AG04450 (cell line): ENCODE measurements around the gene TNXB. TPM values are rescaled to one million over a fixed set of nuclear protein-coding genes. Genes with fewer than 3 reads are reported as not detected.

Source experiments
- CTCF ChIA-PET: fragments of 300-600, 350-600 bp; formaldehyde crosslinking; extraction: SDS; loops from one replicate; lab custom pipeline; 2022; ENCODE audit warnings: antibody characterized with exemption, inconsistent platforms; lab: Charles Lee
- POLR2A ChIA-PET: fragments of 350-600 bp; formaldehyde crosslinking; extraction: SDS; loops from one replicate; lab custom pipeline; 2021; ENCODE audit warnings: antibody characterized with exemption, inconsistent platforms; lab: Yijun Ruan, JAX
- DNase-seq: peaks from one replicate; pipeline ENCODE4 v3.0.0-alpha.2; 2011; ENCODE audit warnings: low read depth, low spot score
- H3K27ac ChIP-seq: one replicate; pipeline ENCODE4 v1.5.1; 2012; ENCODE audit warnings: low read depth, low read length, control low read depth
- H3K27me3 ChIP-seq: one replicate; pipeline ENCODE4 v1.6.0; 2012; ENCODE audit warnings: low read length; ENCODE audit not compliant: control insufficient read depth, insufficient read depth
- H3K4me3 ChIP-seq: 2 replicates; pipeline ENCODE4 v1.5.1; 2011; ENCODE audit warnings: mild to moderate bottlenecking, low read depth, low read length, control low read depth
- H3K9me3 ChIP-seq: 2 replicates; pipeline ENCODE4 v1.5.1; 2012; ENCODE audit warnings: low read length; ENCODE audit not compliant: control insufficient read depth, insufficient read depth
- CTCF ChIP-seq: IDR thresholded peaks from 2 replicates; pipeline ENCODE4 v1.5.1; 2011; ENCODE audit warnings: low read depth, low read length, control low read depth, inconsistent platforms
- polyA plus RNA-seq: library from polyadenylated mRNA; depleted of rRNA; stranded (reverse); fragments of >200 nt; gene quantifications from 2 replicates; pipeline ENCODE4 v1.2.3, GENCODE V29; 2011

The TNXB gene
- polyA plus RNA-seq, 1 experiment, result 0.35 TPM

DNA sequence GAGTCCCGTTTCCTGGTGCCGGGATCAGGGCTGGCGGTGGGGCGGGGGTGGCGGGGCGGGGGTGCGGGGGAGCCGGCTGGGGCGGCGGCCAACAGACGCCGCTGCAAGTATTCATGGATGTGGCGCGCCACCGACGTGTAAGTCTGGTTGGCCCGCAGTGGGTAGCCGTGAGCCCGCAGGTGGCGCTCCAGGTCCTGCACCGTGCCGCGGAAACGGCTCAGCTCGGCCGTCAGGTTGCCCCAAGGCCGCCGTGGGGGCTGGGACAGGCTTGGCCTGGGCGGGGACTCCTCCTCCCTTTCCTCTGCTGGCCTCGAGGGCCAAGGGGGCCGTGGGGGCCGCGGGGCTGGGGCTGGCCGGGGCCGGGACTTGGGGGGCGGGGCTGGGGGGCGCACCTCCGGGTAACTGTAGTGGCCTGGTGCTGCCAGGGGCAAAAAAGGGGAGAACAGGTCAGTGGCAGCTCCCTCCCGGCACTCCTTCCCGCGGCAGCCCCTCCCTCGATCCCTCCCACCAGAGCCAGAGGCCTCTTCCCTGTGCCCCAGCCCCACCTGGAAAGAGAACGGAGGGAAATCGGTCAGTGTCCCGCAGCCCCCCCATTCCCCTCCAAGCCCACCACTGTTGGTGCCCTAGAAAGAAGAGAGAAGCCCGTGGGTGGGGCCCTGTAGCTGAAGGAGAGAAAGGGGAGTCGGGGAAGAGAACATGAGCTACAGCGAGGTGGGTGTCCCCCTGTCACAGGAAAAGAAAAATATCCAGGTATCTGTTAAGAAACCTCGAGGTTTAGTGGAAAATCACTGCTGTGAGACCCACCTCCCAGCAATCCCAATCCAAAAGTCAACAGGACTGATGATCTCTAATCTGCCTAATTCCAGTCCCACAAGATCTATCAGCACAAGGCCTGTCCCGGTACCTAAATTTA lies 21.3 kb downstream of the TNXB start:
- H3K27me3 ChIP-seq, result peaks cover 70% of the 10 kb centered on the region
- POLR2A ChIA-PET, result no interaction called here

DNA sequence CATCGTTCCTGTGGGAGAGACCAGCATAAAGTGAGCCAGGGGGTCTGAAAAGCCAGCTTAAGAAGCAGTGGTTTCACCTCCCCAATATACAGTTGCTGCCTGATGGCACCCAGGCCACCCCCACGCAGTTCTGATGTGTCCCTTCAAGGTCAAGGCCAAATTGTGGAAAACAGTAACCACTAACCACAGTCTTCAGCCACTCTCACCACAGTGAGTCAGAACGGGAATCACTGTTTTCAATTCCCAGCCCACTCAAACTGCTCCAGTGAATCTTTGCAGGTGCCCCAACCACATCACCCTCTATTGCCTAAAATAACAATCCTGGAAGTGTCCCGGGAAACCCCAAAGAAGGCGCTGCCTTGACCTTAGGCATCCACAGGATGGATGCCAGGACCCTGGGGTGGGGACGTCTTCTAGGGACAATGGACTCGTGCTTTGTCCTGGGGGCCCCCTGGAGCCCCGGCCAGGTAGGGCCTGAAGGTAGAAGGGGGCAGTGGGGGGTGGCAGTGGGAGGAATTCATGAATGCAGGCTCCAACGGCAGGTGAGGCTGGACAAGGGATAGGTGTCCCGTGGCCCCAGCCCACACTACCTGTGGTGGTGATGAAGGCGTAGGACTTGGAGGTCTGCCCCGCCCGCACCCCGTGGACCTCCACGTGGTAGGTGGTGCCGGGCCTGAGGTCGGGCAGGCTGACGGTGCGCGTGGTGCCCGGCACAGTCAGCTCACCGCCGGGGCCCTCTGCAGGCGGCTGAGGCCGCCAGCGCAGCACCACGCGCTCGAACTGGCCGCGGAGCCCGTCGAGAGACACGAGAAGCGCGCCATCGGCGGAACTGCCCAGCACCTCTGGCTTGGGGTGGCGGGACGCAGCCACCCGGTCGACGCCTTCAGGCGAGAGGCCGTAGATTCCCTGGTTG lies 22.2 kb downstream of the TNXB start:
- Histone ChIP-seq H3K27me3 (peaks cover 68% of the 10 kb centered on the region), H3K4me3 (no peak overlapping the region), H3K9me3 (no peaks in the 10 kb centered on the region; the same call in 1 of the 2 replicates), H3K27ac (no peak overlapping the region)
- POLR2A ChIA-PET, result interaction anchor here (0.5 kb wide), 1 partner anchor 147 kb away, joined by 4 read pairs; no protein-coding TSS in a partner anchor
- CTCF ChIA-PET, result interaction anchor here (0.6 to 1.2 kb wide), 3 partner anchors 27 to 500 kb away, joined by 4 to 9 read pairs (median 5); no protein-coding TSS in a partner anchor
- TF ChIP-seq CTCF, result no peak
- peak; percentile 37 for DNase-seq

More for the DNA sequence above, 21.3 kb downstream of the TNXB start:
- H3K4me3 ChIP-seq, result no peak overlapping the region
- DNase-seq, result peak; percentile 20
- peak; percentile 51 for TF ChIP-seq CTCF
- no peaks in the 10 kb centered on the region; the same call in 1 of the 2 replicates for H3K9me3 ChIP-seq
- CTCF ChIA-PET, result interaction anchor here (0.6 to 2.7 kb wide), 4 partner anchors 26 to 500 kb away, joined by 4 to 9 read pairs (median 6); no protein-coding TSS in a partner anchor
- H3K27ac ChIP-seq, result no peak overlapping the region

- no peak for DNase-seq
- no peak overlapping the region for H3K4me3 ChIP-seq
- CTCF ChIA-PET, result no interaction called here
- no peaks in the 10 kb centered on the region; the same call in 1 of the 2 replicates for H3K9me3 ChIP-seq
- POLR2A ChIA-PET, result interaction anchor here (0.6 kb wide), 1 partner anchor 15 kb away, joined by 4 read pairs; no protein-coding TSS in a partner anchor
- H3K27me3 ChIP-seq, result peaks cover 65% of the 10 kb centered on the region
- no peak for TF ChIP-seq CTCF
- no peak overlapping the region for H3K27ac ChIP-seq
Observed at GRCh38 chr6:32085759-32086459, 23.2 kb downstream of the TNXB start.

DNA sequence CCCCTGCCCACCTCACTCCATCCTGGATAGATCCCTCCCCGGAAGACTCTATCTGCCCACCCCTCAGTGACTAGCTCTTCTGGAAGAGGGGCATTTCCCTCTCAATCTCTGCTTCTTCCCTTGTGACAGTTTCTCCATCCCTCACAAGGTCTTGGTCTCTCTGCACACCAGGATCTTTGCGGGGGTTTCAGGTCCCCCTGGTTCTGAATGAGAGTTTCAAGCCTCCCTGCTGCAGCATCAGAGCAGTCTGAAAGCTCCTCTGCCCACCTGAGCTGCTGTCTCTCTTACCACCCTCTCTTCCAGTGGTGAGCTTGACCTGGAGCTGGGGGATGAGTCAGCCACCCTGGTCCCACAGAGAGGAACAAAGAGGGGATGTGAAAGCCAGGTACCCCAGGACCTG lies 24.4 kb downstream of the TNXB start:
- TF ChIP-seq CTCF, result no peak
- ChIA-PET POLR2A (interaction anchor here (0.6 kb wide), 1 partner anchor 43 kb away, joined by 4 read pairs; the partner anchor contains the start of gene ATF6B), CTCF (no interaction called here)

More for the DNA sequence above, 24.4 kb downstream of the TNXB start:
- DNase-seq, result no peak
- peaks cover 54% of the 10 kb centered on the region for H3K27me3 ChIP-seq
- H3K4me3 ChIP-seq, result no peak overlapping the region
- no peak overlapping the region for H3K27ac ChIP-seq
- H3K9me3 ChIP-seq, result no peaks in the 10 kb centered on the region; the same call in 1 of the 2 replicates
